HepG2 (cell line): ENCODE measurements around the gene TLR4.

ENCODE experiments used
- BORCS8-MEF2B ChIP-seq: sonication (generic); formaldehyde crosslinking; IDR thresholded peaks from 2 replicates; pipeline ENCODE4 v1.8.0; 2022; ENCODE audit warnings: mild to moderate bottlenecking, missing genetic modification reagents
- SMC3 ChIP-seq: IDR thresholded peaks from 2 replicates; pipeline ENCODE4 v1.6.1; 2011; ENCODE audit warnings: low read length, improper control_type of control experiment
- TF ChIP-seq, protein P1 (sequence below): sonication (generic); formaldehyde crosslinking; IDR thresholded peaks from 2 replicates; pipeline ENCODE4 v1.4.0; 2020; ENCODE audit warnings: mild to moderate bottlenecking, missing genetic modification reagents
- TF ChIP-seq, protein P2 (sequence below), 2 experiments: IDR thresholded peaks; 2 replicates each; pipeline ENCODE4 v1.6.1; 2011 to 2012; ENCODE audit warnings: low read length in 2 of 2, borderline replicate concordance in 1 of 2, low read depth in 1 of 2, mild to moderate bottlenecking in 1 of 2, moderate library complexity in 1 of 2
- TF ChIP-seq, protein P3 (sequence below): sonication (generic); formaldehyde crosslinking; IDR thresholded peaks from 2 replicates; pipeline ENCODE4 v1.4.0; 2020; ENCODE audit warnings: missing genetic modification reagents, borderline replicate concordance

DNA sequence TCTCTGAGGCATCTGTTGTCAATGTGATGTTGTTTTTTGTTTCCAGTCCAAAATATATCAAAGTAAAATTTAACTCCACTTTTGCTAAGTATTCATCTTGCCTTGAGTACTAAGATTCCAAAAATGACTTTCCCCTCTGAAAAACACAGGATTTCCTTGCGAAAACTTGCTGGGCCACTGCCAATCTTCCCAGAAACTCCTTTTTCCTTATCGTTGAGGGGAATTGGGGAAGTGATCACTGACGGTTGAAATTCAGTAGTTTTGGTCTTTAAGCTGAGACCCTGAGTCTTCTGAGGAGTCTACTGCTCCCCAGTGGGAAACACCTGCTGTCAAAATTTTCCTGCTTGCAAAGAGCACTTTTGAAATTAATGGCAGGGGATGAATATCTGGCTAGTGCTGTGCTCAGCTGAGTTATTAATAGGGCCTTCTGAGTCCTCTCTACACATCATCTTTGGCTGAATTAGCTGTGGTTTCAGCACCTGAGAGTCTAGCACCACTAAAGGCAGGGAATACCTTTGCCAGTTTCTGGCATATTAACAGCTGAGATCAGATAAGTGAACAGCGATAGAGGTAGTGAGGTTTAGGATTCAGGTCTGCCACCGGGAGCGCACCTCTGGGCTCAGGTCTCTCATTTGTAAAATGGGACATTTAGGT lies 18.0 kb downstream of the TLR4 start:
- TF ChIP-seq SMC3 (no peak), BORCS8-MEF2B (CRISPR knock-in tag) (no peak)
- TF ChIP-seq, protein P1, sequence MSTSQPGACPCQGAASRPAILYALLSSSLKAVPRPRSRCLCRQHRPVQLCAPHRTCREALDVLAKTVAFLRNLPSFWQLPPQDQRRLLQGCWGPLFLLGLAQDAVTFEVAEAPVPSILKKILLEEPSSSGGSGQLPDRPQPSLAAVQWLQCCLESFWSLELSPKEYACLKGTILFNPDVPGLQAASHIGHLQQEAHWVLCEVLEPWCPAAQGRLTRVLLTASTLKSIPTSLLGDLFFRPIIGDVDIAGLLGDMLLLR (CRISPR knock-in tag) = no peak
- TF ChIP-seq, protein P2, sequence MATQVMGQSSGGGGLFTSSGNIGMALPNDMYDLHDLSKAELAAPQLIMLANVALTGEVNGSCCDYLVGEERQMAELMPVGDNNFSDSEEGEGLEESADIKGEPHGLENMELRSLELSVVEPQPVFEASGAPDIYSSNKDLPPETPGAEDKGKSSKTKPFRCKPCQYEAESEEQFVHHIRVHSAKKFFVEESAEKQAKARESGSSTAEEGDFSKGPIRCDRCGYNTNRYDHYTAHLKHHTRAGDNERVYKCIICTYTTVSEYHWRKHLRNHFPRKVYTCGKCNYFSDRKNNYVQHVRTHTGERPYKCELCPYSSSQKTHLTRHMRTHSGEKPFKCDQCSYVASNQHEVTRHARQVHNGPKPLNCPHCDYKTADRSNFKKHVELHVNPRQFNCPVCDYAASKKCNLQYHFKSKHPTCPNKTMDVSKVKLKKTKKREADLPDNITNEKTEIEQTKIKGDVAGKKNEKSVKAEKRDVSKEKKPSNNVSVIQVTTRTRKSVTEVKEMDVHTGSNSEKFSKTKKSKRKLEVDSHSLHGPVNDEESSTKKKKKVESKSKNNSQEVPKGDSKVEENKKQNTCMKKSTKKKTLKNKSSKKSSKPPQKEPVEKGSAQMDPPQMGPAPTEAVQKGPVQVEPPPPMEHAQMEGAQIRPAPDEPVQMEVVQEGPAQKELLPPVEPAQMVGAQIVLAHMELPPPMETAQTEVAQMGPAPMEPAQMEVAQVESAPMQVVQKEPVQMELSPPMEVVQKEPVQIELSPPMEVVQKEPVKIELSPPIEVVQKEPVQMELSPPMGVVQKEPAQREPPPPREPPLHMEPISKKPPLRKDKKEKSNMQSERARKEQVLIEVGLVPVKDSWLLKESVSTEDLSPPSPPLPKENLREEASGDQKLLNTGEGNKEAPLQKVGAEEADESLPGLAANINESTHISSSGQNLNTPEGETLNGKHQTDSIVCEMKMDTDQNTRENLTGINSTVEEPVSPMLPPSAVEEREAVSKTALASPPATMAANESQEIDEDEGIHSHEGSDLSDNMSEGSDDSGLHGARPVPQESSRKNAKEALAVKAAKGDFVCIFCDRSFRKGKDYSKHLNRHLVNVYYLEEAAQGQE (IDR thresholded peaks at IDR 0.05; ENCODE audit: borderline replicate concordance in 1 of 2, low read depth in 1 of 2, low read length in 2 of 2) = no peak
- TF ChIP-seq, protein P3, sequence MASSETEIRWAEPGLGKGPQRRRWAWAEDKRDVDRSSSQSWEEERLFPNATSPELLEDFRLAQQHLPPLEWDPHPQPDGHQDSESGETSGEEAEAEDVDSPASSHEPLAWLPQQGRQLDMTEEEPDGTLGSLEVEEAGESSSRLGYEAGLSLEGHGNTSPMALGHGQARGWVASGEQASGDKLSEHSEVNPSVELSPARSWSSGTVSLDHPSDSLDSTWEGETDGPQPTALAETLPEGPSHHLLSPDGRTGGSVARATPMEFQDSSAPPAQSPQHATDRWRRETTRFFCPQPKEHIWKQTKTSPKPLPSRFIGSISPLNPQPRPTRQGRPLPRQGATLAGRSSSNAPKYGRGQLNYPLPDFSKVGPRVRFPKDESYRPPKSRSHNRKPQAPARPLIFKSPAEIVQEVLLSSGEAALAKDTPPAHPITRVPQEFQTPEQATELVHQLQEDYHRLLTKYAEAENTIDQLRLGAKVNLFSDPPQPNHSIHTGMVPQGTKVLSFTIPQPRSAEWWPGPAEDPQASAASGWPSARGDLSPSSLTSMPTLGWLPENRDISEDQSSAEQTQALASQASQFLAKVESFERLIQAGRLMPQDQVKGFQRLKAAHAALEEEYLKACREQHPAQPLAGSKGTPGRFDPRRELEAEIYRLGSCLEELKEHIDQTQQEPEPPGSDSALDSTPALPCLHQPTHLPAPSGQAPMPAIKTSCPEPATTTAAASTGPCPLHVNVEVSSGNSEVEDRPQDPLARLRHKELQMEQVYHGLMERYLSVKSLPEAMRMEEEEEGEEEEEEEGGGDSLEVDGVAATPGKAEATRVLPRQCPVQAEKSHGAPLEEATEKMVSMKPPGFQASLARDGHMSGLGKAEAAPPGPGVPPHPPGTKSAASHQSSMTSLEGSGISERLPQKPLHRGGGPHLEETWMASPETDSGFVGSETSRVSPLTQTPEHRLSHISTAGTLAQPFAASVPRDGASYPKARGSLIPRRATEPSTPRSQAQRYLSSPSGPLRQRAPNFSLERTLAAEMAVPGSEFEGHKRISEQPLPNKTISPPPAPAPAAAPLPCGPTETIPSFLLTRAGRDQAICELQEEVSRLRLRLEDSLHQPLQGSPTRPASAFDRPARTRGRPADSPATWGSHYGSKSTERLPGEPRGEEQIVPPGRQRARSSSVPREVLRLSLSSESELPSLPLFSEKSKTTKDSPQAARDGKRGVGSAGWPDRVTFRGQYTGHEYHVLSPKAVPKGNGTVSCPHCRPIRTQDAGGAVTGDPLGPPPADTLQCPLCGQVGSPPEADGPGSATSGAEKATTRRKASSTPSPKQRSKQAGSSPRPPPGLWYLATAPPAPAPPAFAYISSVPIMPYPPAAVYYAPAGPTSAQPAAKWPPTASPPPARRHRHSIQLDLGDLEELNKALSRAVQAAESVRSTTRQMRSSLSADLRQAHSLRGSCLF (CRISPR knock-in tag) = no peak
